Duodenal mucosa (tissue), 2 donors: ENCODE measurements around the gene SPDYE3.
"Not testable (repeated sequence)": the region's sequence is repeated elsewhere in the genome, so short reads cannot be mapped to it uniquely, and the experiment has no call there.

Experiments
- H3K27ac ChIP-seq: one replicate; pipeline ENCODE4 v1.7.0; 2013; ENCODE audit warnings: low read depth, low read length
- H3K27me3 ChIP-seq, 2 donors: one replicate each; pipeline ENCODE4 v1.7.0; 2013; ENCODE audit warnings: low read length in 2 of 2, control low read depth in 1 of 2; ENCODE audit not compliant: insufficient read depth in 2 of 2, control insufficient read depth in 1 of 2
- H3K36me3 ChIP-seq, 2 donors: one replicate each; pipeline ENCODE4 v1.7.0; 2013; ENCODE audit warnings: low read length in 2 of 2, control low read depth in 1 of 2; ENCODE audit not compliant: insufficient read depth in 2 of 2, control insufficient read depth in 1 of 2
- H3K4me1 ChIP-seq, 2 donors: one replicate each; pipeline ENCODE4 v1.7.0; 2013; ENCODE audit warnings: low read length in 2 of 2, control low read depth in 1 of 2; ENCODE audit not compliant: insufficient read depth in 2 of 2, control insufficient read depth in 1 of 2
- H3K4me3 ChIP-seq, 2 donors: one replicate each; pipeline ENCODE4 v1.7.0; 2013; ENCODE audit warnings: low read length in 2 of 2, low read depth in 1 of 2
- H3K9ac ChIP-seq, 2 donors: one replicate each; pipeline ENCODE4 v1.7.0; 2013; ENCODE audit warnings: low read length in 2 of 2, low read depth in 1 of 2
- H3K9me3 ChIP-seq, 2 donors: one replicate each; pipeline ENCODE4 v1.7.0; 2013; ENCODE audit warnings: low read length in 2 of 2, control low read depth in 1 of 2; ENCODE audit not compliant: control insufficient read depth in 1 of 2

Gene SPDYE3

GRCh38 chr7:100307402-100307801 is at the start of gene SPDYE3:
Gene SPDYE3 (plus strand): TSS chr7:100307702. CDS start chr7:100307886, 184 bp downstream.
- H3K9me3 ChIP-seq, H3K36me3 ChIP-seq, H3K9ac ChIP-seq, H3K27ac ChIP-seq, H3K4me1 ChIP-seq, H3K4me3 ChIP-seq, H3K27me3 ChIP-seq: not testable (repeated sequence)

- not testable (repeated sequence) for H3K4me3 ChIP-seq, H3K27me3 ChIP-seq, H3K36me3 ChIP-seq, H3K27ac ChIP-seq, H3K9me3 ChIP-seq, H3K9ac ChIP-seq, H3K4me1 ChIP-seq
These were observed 47.5 kb upstream of the SPDYE3 start for GRCh38 chr7:100259984-100260383.

- not testable (repeated sequence) for H3K36me3 ChIP-seq, H3K4me3 ChIP-seq, H3K9ac ChIP-seq, H3K4me1 ChIP-seq, H3K9me3 ChIP-seq, H3K27me3 ChIP-seq, H3K27ac ChIP-seq
These were observed 44.6 kb upstream of the SPDYE3 start for GRCh38 chr7:100262896-100263295.

GRCh38 chr7:100264223-100264622 is 43.3 kb upstream of the SPDYE3 start:
- not testable (repeated sequence) for H3K36me3 ChIP-seq, H3K27ac ChIP-seq, H3K9me3 ChIP-seq, H3K4me1 ChIP-seq, H3K9ac ChIP-seq, H3K4me3 ChIP-seq, H3K27me3 ChIP-seq

- H3K4me1 ChIP-seq, H3K4me3 ChIP-seq, H3K36me3 ChIP-seq, H3K9ac ChIP-seq, H3K9me3 ChIP-seq, H3K27ac ChIP-seq, H3K27me3 ChIP-seq: not testable (repeated sequence)
These were observed 42.8 kb upstream of the SPDYE3 start for GRCh38 chr7:100264669-100265165.

GRCh38 chr7:100265851-100266250 is 41.7 kb upstream of the SPDYE3 start:
- peaks cover 10 to 16% of the 10 kb centered on the region in 2 donors for H3K4me1 ChIP-seq
- H3K4me3 ChIP-seq, H3K9me3 ChIP-seq, H3K36me3 ChIP-seq, H3K27ac ChIP-seq, H3K27me3 ChIP-seq, H3K9ac ChIP-seq: not testable (repeated sequence)

- no peaks in the 10 kb centered on the region for H3K9me3 ChIP-seq
- H3K9ac ChIP-seq, result no peak overlapping the region
- no peaks in the 10 kb centered on the region for H3K36me3 ChIP-seq
- H3K27me3 ChIP-seq, result no peaks in the 10 kb centered on the region
- peaks cover 10 to 17% of the 10 kb centered on the region in 2 donors for H3K4me1 ChIP-seq
- H3K27ac ChIP-seq, result no peak overlapping the region
- no peak overlapping the region for H3K4me3 ChIP-seq
These were observed 40.7 kb upstream of the SPDYE3 start for GRCh38 chr7:100266576-100267354.

GRCh38 chr7:100267648-100268047 is 39.9 kb upstream of the SPDYE3 start:
- peaks cover 10 to 17% of the 10 kb centered on the region in 2 donors for H3K4me1 ChIP-seq
- H3K9me3 ChIP-seq, result no peaks in the 10 kb centered on the region
- H3K4me3 ChIP-seq, result no peak overlapping the region
- no peaks in the 10 kb centered on the region for H3K36me3 ChIP-seq
- no peak overlapping the region for H3K27ac ChIP-seq
- H3K27me3 ChIP-seq, result no peaks in the 10 kb centered on the region
- H3K9ac ChIP-seq, result no peak overlapping the region

GRCh38 chr7:100268882-100269281 is 38.6 kb upstream of the SPDYE3 start:
- not testable (repeated sequence) for H3K27me3 ChIP-seq, H3K9me3 ChIP-seq, H3K36me3 ChIP-seq, H3K4me3 ChIP-seq, H3K9ac ChIP-seq, H3K27ac ChIP-seq
- peaks cover 10 to 17% of the 10 kb centered on the region in 2 donors for H3K4me1 ChIP-seq

- Histone ChIP-seq H3K4me1 (peaks cover 10 to 16% of the 10 kb centered on the region in 2 donors), H3K4me3 (peak overlapping the region in 1 of 2 donors; percentile 15)
- not testable (repeated sequence) for H3K27ac ChIP-seq, H3K9me3 ChIP-seq, H3K9ac ChIP-seq, H3K27me3 ChIP-seq, H3K36me3 ChIP-seq
These were observed 38.0 kb upstream of the SPDYE3 start for GRCh38 chr7:100269306-100270045.
